GM10248 (cell line): ENCODE data around the gene MCM7.
"Not testable (repeated sequence)": the region's sequence is repeated elsewhere in the genome, so short reads cannot be mapped to it uniquely, and the experiment has no call there.

ENCODE experiments used
- CTCF ChIA-PET: fragments of 300-600 bp; sonication (Branson Sonifier 250); formaldehyde crosslinking; extraction: SDS; loops from one replicate; lab custom pipeline; 2021; ENCODE audit warnings: antibody characterized with exemption; lab: Yijun Ruan, JAX
- POLR2A ChIA-PET: fragments of 350-650 bp; sonication (Branson Sonifier 250); formaldehyde crosslinking; extraction: SDS; loops from one replicate; lab custom pipeline; 2020; ENCODE audit warnings: antibody characterized with exemption; lab: Yijun Ruan, JAX
- DNase-seq: peaks from one replicate; pipeline ENCODE4 v3.0.0; 2012; ENCODE audit errors: extremely low spot score
- CTCF ChIP-seq: IDR thresholded peaks from 2 replicates; pipeline ENCODE4 v1.5.1; 2012; ENCODE audit warnings: mild to moderate bottlenecking, low read depth; ENCODE audit errors: extremely low read depth, missing control alignments, control extremely low read depth

MCM7 gene

GRCh38 chr7:100101016-100101862, at the start of gene MCM7, which contains the start of gene AP4M1:
Gene MCM7 (minus strand): TSS chr7:100101397. CDS start chr7:100101294, 103 bp downstream.
Gene AP4M1 (plus strand): TSS chr7:100101643. CDS start chr7:100101715, 72 bp downstream.
- DNase-seq = peak; percentile 99
- ChIA-PET POLR2A (interaction anchor here (0.6 to 1.8 kb wide), 9 partner anchors 9 to 328 kb away, joined by 3 to 7 read pairs (median 4); partner anchors contain the start of genes MBLAC1, TRAPPC14 and ZCWPW1), CTCF (interaction anchor here (1.2 to 2.6 kb wide), 10 partner anchors 11 to 116 kb away, joined by 4 to 16 read pairs (median 6); partner anchors contain the start of genes COPS6 and ZKSCAN1)
- TF ChIP-seq CTCF = no peak

GRCh38 chr7:100148559-100149328, 47.5 kb upstream of the MCM7 start, which contains the start of gene LAMTOR4:
Gene LAMTOR4 (plus strand): TSS chr7:100148918. CDS start chr7:100148973, 55 bp downstream.
- TF ChIP-seq CTCF = no peak
- POLR2A ChIA-PET = interaction anchor here (0.6 kb wide), 1 partner anchor 8 kb away, joined by 3 read pairs; no protein-coding TSS in a partner anchor
- peak; percentile 99 for DNase-seq
- CTCF ChIA-PET = interaction anchor here (0.7 to 9.8 kb wide), 5 partner anchors 17 to 68 kb away, joined by 3 to 114 read pairs (median 3); partner anchors contain the start of genes GPC2 and STAG3

DNA sequence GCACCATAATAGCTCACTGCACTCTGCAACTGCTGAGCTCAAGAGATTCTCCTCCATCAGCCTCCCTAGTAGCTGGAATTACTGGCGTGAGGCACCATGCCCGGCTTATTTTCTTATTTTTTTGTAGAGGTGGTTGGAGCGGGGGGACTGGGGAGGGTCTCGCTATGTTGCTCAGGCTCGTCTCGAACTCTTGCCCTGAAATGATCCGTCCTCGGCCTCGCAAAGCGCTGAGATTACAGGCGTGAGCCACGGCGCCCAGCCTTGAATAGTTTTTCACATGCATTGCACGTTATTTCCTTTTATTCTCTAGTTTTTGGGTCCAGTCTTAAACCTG, 47.0 kb upstream of the MCM7 start:
- POLR2A ChIA-PET = interaction anchor here (0.6 kb wide), 1 partner anchor 9 kb away, joined by 3 read pairs; no protein-coding TSS in a partner anchor

GRCh38 chr7:100147278-100147677, 46.1 kb upstream of the MCM7 start:
- no peak for TF ChIP-seq CTCF
- DNase-seq = no peak
- ChIA-PET CTCF (interaction anchor here (9.8 kb wide), 1 partner anchor 16 kb away, joined by 114 read pairs; no protein-coding TSS in a partner anchor), POLR2A (no interaction called here)

More for the DNA sequence above, 47.0 kb upstream of the MCM7 start:
- TF ChIP-seq CTCF = no peak
- CTCF ChIA-PET = interaction anchor here (0.9 to 9.8 kb wide), 4 partner anchors 17 to 66 kb away, joined by 3 to 114 read pairs (median 3); partner anchors contain the start of genes GPC2 and STAG3
- DNase-seq = no peak

DNA sequence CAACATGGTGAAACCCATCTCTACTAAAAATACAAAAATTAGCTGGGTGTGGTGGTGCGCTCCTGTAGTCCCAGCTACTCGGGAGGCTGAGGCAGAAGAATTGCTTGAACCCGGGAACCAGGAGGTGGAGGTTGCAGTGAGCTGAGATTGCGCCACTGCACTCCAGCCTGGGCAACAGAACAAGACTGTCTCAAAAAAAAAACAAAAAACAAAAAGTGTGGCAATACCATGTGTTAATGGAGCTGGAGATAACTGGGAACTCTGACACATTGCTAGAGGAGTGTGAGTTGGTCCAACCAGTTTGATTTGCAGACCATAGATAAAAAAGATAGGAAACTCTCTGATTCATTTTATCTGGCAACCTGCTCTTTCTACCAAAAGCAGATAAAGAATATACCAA, 45.2 kb upstream of the MCM7 start:
- DNase-seq, POLR2A ChIA-PET: not testable (repeated sequence)
- CTCF ChIA-PET = interaction anchor here (9.8 kb wide), 1 partner anchor 15 kb away, joined by 114 read pairs; no protein-coding TSS in a partner anchor

DNA sequence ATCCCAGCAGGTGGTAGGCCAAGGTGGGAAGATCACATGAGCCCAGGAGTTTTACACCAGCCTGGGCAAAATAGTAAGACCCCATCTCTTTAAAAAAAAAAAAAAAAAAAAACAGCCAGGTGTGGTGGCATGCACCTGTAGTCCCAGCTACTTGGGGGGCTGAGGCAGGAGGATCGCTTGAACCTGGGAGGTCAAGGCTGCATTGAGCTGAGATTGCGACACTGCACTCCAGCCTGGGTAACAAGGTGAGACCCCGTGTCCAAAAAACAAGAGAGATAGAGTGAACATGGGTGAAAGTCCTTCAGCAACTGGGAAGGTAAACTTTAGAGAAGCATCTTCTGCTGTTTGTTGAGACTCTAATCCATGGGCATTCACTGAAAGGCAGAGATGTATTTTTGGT, 41.3 kb upstream of the MCM7 start:
- ChIA-PET POLR2A (no interaction called here), CTCF (interaction anchor here (0.6 to 9.8 kb wide), 6 partner anchors 11 to 265 kb away, joined by 3 to 114 read pairs (median 4); no protein-coding TSS in a partner anchor)
- TF ChIP-seq CTCF = no peak
- DNase-seq = no peak
